GM23338 (cell line): ENCODE measurements around the gene C11orf52. TPM values are rescaled to one million over a fixed set of nuclear protein-coding genes. Genes with fewer than 3 reads are reported as not detected.

Source experiments
- ATAC-seq: fragments of 200-7000 bp; cut with Tn5 transposase; 3 replicates; pipeline ENCODE4 v1.9.1; 2020
- DNase-seq: peaks from one replicate; pipeline ENCODE4 v3.0.0-alpha.2; 2015; ENCODE audit warnings: low spot score
- H2AFZ ChIP-seq: fragments of 200-600 bp; sonication (generic); 2 replicates; pipeline ENCODE4 v1.8.0; 2016; ENCODE audit warnings: antibody characterized with exemption, mild to moderate bottlenecking, moderate library complexity
- H3F3A ChIP-seq: fragments of 200-600 bp; sonication (generic); replicated peaks from 2 replicates; pipeline ENCODE4 v1.8.0; 2017; ENCODE audit warnings: antibody characterized with exemption, mixed run types, low read depth
- H3K27ac ChIP-seq: fragments of 200-600 bp; sonication (generic); 2 replicates; pipeline ENCODE4 v1.6.1; 2016; ENCODE audit warnings: low read depth
- H3K27me3 ChIP-seq: fragments of 200-600 bp; sonication (generic); 2 replicates; pipeline ENCODE4 v1.8.0; 2016; ENCODE audit warnings: mild to moderate bottlenecking, mixed run types, moderate library complexity; ENCODE audit not compliant: insufficient read depth
- H3K36me3 ChIP-seq: fragments of 200-600 bp; sonication (generic); 2 replicates; pipeline ENCODE4 v1.8.0; 2016; ENCODE audit warnings: mild to moderate bottlenecking; ENCODE audit not compliant: insufficient read depth
- H3K4me1 ChIP-seq: fragments of 200-600 bp; sonication (generic); 2 replicates; pipeline ENCODE4 v1.8.0; 2016; ENCODE audit warnings: mild to moderate bottlenecking, moderate library complexity; ENCODE audit not compliant: insufficient read depth
- H3K4me2 ChIP-seq: fragments of 200-600 bp; sonication (generic); 2 replicates; pipeline ENCODE4 v1.7.1; 2017; ENCODE audit warnings: mixed run types
- H3K4me3 ChIP-seq: fragments of 200-600 bp; sonication (generic); 2 replicates; pipeline ENCODE4 v1.6.1; 2016; ENCODE audit warnings: mixed run types
- H3K79me2 ChIP-seq: fragments of 200-600 bp; sonication (generic); replicated peaks from 2 replicates; pipeline ENCODE4 v1.8.0; 2017; ENCODE audit warnings: mild to moderate bottlenecking; ENCODE audit not compliant: insufficient read depth
- H3K9me2 ChIP-seq: fragments of 200-600 bp; sonication (generic); 2 replicates; pipeline ENCODE4 v1.8.0; 2017; ENCODE audit not compliant: insufficient read depth
- H4K20me1 ChIP-seq: fragments of 200-600 bp; sonication (generic); replicated peaks from 2 replicates; pipeline ENCODE4 v1.8.0; 2017; ENCODE audit warnings: mild to moderate bottlenecking; ENCODE audit not compliant: insufficient read depth
- H3K27ac Mint-ChIP-seq: 2 replicates; pipeline ENCODE4 v1.8.0; 2020; ENCODE audit warnings: inconsistent platforms, mild to moderate bottlenecking, moderate library complexity, mixed read lengths
- H3K27me3 Mint-ChIP-seq: 3 replicates; pipeline ENCODE4 v1.8.0; 2022; ENCODE audit warnings: low read depth, mild to moderate bottlenecking, moderate library complexity, mixed read lengths, inconsistent platforms; ENCODE audit not compliant: insufficient read depth, poor library complexity
- H3K36me3 Mint-ChIP-seq: 3 replicates; pipeline ENCODE4 v1.8.0; 2021; ENCODE audit warnings: low read depth, mild to moderate bottlenecking, inconsistent platforms, moderate library complexity, mixed read lengths
- H3K4me1 Mint-ChIP-seq: 3 replicates; pipeline ENCODE4 v1.8.0; 2020; ENCODE audit warnings: mild to moderate bottlenecking, inconsistent platforms, mixed read lengths
- H3K4me3 Mint-ChIP-seq: 3 replicates; pipeline ENCODE4 v1.8.0; 2021; ENCODE audit warnings: moderate library complexity, mild to moderate bottlenecking, inconsistent platforms, mixed read lengths
- H3K9me3 Mint-ChIP-seq: 3 replicates; pipeline ENCODE4 v1.8.0; 2020; ENCODE audit warnings: moderate library complexity, mild to moderate bottlenecking, inconsistent platforms, mixed read lengths
- CREB1 ChIP-seq: fragments of 250-450 bp; sonication (Bioruptor Pico); IDR thresholded peaks from 2 replicates; pipeline ENCODE4 v1.5.0; 2020; ENCODE audit warnings: low read depth, mild to moderate bottlenecking, moderate library complexity
- EZH2phosphoT487 ChIP-seq: fragments of 200-600 bp; sonication (generic); IDR thresholded peaks from one replicate; pipeline ENCODE4 v1.8.1; 2018; ENCODE audit warnings: antibody characterized with exemption; ENCODE audit not compliant: unreplicated experiment
- JUNB ChIP-seq: IDR thresholded peaks from one replicate; pipeline ENCODE4 v1.6.1; 2016; ENCODE audit warnings: antibody characterized with exemption; ENCODE audit not compliant: unreplicated experiment
- NANOG ChIP-seq: IDR thresholded peaks from 2 replicates; pipeline ENCODE4 v1.6.1; 2016; ENCODE audit warnings: antibody characterized with exemption, borderline replicate concordance
- POLR2AphosphoS5 ChIP-seq: IDR thresholded peaks from 2 replicates; pipeline ENCODE4 v1.6.1; 2016; ENCODE audit warnings: antibody characterized with exemption, low read depth
- STAT1 ChIP-seq: IDR thresholded peaks from one replicate; pipeline ENCODE4 v1.6.1; 2016; ENCODE audit warnings: antibody characterized with exemption; ENCODE audit not compliant: unreplicated experiment
- ZNF114 ChIP-seq: fragments of 250-450 bp; sonication (Bioruptor Pico); IDR thresholded peaks from 2 replicates; pipeline ENCODE4 v1.5.0; 2020; ENCODE audit warnings: mild to moderate bottlenecking, moderate library complexity
- ZNF331 ChIP-seq: fragments of 250-450 bp; sonication (Bioruptor Pico); IDR thresholded peaks from 2 replicates; pipeline ENCODE4 v1.5.0; 2020; ENCODE audit warnings: low read depth, mild to moderate bottlenecking, moderate library complexity
- polyA plus RNA-seq: library from polyadenylated mRNA; unstranded; fragments of >200 nt; fragmentation: Nextera tagmentation; extraction: Ambion mirVana; gene quantifications from 2 replicates; pipeline ENCODE4 v1.2.1, GENCODE V29; 2016
- total RNA-seq: library from RNA; depleted of rRNA; stranded (reverse); fragments of >200 nt; shearing (Covaris generic); gene quantifications from 2 replicates; pipeline ENCODE4 v1.2.3, GENCODE V29; 2014
- TF ChIP-seq, protein P1 (sequence below): IDR thresholded peaks from 2 replicates; pipeline ENCODE4 v1.6.1; 2016; ENCODE audit warnings: antibody characterized with exemption
- TF ChIP-seq, protein P2 (sequence below): fragments of 250-450 bp; sonication (Bioruptor Pico); IDR thresholded peaks from 2 replicates; pipeline ENCODE4 v1.5.0; 2020; ENCODE audit warnings: mild to moderate bottlenecking, moderate library complexity
- TF ChIP-seq, protein P3 (sequence below): IDR thresholded peaks from one replicate; pipeline ENCODE4 v1.6.1; 2018; ENCODE audit warnings: antibody characterized with exemption; ENCODE audit not compliant: unreplicated experiment
- TF ChIP-seq, protein P4 (sequence below), 2 experiments: fragments of 200-600 bp in 1 of 2; sonication (generic) in 1 of 2; conservative IDR thresholded peaks; 2 replicates each; pipeline versions ENCODE4 v1.5.1 to v1.6.1; 2016 to 2017; ENCODE audit warnings: antibody characterized with exemption in 2 of 2, low read depth in 2 of 2, mild to moderate bottlenecking in 2 of 2, moderate library complexity in 1 of 2

Gene C11orf52
- total and polyA plus RNA-seq, 2 experiments from 2014 or later: 1.0 to 4.1 TPM

DNA sequence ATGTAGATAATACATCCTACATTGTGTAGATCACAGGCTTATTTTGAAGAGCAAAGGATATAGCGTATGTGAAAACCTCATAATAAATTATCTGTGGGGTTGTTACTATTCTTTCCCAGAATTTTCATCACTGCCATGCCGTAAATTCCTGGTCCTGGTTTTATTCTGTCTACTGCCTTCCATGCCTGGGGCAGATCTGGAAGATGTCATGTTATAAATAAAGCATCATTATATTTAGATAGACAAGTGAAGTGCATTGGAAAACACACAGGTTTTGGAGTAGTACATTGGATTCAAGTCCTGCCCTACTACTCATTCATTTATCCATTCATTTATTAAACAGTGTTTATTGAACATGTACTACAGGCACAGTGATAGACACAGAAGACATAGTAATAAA lies 2.2 kb downstream of the C11orf52 start (continued):
- TF ChIP-seq ZNF114 (no peak), ZNF331 (no peak), STAT1 (no peak), EZH2phosphoT487 (no peak)
- TF ChIP-seq, protein P1, sequence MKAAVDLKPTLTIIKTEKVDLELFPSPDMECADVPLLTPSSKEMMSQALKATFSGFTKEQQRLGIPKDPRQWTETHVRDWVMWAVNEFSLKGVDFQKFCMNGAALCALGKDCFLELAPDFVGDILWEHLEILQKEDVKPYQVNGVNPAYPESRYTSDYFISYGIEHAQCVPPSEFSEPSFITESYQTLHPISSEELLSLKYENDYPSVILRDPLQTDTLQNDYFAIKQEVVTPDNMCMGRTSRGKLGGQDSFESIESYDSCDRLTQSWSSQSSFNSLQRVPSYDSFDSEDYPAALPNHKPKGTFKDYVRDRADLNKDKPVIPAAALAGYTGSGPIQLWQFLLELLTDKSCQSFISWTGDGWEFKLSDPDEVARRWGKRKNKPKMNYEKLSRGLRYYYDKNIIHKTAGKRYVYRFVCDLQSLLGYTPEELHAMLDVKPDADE: no peak

DNA sequence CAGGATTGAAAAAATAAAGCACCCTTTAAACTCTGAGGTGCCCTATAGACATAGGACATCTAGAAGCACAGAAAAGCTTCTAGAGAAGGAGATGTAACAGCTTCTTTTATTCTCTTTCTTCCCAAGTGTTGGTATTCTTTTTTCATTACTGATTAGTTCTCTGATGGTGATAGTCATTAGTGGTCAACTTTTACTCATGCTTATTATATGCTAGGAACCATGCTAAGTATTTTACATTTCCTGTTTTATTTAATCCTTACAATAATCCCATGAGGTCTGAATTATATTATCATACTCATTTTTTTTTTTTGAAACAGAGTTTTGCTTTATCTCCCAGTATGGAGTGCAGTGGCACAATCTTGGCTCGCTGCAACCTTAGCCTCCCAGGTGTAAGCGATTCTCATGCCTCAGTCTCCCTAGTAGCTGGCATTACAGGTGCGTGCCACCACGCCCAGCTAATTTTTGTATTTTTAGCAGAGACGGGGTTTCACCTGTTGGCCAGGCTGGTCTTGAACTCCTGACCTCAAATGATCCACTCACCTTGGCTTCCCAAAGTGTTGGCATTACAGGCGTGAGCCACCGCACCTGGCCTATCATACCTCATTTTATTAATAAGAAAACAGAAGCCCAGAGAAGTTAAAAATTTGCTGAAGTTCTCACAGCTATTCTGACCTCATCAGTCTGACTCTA lies 3.0 kb downstream of the C11orf52 start:
- Mint-ChIP-seq H3K4me3 (no peak overlapping the region), H3K9me3 (peaks cover 3% of the 10 kb centered on the region; the same call in 1 of the 3 replicates), H3K4me1 (peaks cover 45% of the 10 kb centered on the region), H3K36me3 (no peaks in the 10 kb centered on the region), H3K27ac (no peak overlapping the region), H3K27me3 (peaks cover 6% of the 10 kb centered on the region)
- DNase-seq (no peak), ATAC-seq (no peak)
- no peaks in the 10 kb centered on the region for H3K9me2 ChIP-seq
- no peaks in the 10 kb centered on the region for H3K27me3 ChIP-seq
- peaks cover 28% of the 10 kb centered on the region for H3K4me1 ChIP-seq
- H3K4me3 ChIP-seq: no peak overlapping the region
- no peaks in the 10 kb centered on the region for H3K79me2 ChIP-seq
- H3K27ac ChIP-seq: no peak overlapping the region
- H3K36me3 ChIP-seq: no peaks in the 10 kb centered on the region
- H3K4me2 ChIP-seq: no peak overlapping the region
- H4K20me1 ChIP-seq: no peaks in the 10 kb centered on the region
- peaks cover 3% of the 10 kb centered on the region for H3F3A ChIP-seq
- H2AFZ ChIP-seq: no peak overlapping the region
- TF ChIP-seq EZH2phosphoT487 (no peak), NANOG (no peak), STAT1 (no peak), POLR2AphosphoS5 (no peak), ZNF331 (no peak), CREB1 (CRISPR knock-in tag) (no peak), ZNF114 (no peak), JUNB (no peak)
- TF ChIP-seq, protein P2, sequence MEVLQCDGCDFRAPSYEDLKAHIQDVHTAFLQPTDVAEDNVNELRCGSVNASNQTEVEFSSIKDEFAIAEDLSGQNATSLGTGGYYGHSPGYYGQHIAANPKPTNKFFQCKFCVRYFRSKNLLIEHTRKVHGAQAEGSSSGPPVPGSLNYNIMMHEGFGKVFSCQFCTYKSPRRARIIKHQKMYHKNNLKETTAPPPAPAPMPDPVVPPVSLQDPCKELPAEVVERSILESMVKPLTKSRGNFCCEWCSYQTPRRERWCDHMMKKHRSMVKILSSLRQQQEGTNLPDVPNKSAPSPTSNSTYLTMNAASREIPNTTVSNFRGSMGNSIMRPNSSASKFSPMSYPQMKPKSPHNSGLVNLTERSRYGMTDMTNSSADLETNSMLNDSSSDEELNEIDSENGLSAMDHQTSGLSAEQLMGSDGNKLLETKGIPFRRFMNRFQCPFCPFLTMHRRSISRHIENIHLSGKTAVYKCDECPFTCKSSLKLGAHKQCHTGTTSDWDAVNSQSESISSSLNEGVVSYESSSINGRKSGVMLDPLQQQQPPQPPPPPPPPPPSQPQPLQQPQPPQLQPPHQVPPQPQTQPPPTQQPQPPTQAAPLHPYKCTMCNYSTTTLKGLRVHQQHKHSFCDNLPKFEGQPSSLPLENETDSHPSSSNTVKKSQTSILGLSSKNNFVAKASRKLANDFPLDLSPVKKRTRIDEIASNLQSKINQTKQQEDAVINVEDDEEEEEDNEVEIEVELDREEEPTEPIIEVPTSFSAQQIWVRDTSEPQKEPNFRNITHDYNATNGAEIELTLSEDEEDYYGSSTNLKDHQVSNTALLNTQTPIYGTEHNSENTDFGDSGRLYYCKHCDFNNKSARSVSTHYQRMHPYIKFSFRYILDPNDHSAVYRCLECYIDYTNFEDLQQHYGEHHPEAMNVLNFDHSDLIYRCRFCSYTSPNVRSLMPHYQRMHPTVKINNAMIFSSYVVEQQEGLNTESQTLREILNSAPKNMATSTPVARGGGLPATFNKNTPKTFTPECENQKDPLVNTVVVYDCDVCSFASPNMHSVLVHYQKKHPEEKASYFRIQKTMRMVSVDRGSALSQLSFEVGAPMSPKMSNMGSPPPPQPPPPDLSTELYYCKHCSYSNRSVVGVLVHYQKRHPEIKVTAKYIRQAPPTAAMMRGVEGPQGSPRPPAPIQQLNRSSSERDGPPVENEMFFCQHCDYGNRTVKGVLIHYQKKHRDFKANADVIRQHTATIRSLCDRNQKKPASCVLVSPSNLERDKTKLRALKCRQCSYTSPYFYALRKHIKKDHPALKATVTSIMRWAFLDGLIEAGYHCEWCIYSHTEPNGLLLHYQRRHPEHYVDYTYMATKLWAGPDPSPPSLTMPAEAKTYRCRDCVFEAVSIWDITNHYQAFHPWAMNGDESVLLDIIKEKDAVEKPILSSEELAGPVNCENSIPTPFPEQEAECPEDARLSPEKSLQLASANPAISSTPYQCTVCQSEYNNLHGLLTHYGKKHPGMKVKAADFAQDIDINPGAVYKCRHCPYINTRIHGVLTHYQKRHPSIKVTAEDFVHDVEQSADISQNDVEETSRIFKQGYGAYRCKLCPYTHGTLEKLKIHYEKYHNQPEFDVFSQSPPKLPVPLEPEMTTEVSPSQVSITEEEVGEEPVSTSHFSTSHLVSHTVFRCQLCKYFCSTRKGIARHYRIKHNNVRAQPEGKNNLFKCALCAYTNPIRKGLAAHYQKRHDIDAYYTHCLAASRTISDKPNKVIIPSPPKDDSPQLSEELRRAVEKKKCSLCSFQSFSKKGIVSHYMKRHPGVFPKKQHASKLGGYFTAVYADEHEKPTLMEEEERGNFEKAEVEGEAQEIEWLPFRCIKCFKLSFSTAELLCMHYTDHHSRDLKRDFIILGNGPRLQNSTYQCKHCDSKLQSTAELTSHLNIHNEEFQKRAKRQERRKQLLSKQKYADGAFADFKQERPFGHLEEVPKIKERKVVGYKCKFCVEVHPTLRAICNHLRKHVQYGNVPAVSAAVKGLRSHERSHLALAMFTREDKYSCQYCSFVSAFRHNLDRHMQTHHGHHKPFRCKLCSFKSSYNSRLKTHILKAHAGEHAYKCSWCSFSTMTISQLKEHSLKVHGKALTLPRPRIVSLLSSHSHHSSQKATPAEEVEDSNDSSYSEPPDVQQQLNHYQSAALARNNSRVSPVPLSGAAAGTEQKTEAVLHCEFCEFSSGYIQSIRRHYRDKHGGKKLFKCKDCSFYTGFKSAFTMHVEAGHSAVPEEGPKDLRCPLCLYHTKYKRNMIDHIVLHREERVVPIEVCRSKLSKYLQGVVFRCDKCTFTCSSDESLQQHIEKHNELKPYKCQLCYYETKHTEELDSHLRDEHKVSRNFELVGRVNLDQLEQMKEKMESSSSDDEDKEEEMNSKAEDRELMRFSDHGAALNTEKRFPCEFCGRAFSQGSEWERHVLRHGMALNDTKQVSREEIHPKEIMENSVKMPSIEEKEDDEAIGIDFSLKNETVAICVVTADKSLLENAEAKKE (CRISPR knock-in tag): no peak
- TF ChIP-seq, protein P3, sequence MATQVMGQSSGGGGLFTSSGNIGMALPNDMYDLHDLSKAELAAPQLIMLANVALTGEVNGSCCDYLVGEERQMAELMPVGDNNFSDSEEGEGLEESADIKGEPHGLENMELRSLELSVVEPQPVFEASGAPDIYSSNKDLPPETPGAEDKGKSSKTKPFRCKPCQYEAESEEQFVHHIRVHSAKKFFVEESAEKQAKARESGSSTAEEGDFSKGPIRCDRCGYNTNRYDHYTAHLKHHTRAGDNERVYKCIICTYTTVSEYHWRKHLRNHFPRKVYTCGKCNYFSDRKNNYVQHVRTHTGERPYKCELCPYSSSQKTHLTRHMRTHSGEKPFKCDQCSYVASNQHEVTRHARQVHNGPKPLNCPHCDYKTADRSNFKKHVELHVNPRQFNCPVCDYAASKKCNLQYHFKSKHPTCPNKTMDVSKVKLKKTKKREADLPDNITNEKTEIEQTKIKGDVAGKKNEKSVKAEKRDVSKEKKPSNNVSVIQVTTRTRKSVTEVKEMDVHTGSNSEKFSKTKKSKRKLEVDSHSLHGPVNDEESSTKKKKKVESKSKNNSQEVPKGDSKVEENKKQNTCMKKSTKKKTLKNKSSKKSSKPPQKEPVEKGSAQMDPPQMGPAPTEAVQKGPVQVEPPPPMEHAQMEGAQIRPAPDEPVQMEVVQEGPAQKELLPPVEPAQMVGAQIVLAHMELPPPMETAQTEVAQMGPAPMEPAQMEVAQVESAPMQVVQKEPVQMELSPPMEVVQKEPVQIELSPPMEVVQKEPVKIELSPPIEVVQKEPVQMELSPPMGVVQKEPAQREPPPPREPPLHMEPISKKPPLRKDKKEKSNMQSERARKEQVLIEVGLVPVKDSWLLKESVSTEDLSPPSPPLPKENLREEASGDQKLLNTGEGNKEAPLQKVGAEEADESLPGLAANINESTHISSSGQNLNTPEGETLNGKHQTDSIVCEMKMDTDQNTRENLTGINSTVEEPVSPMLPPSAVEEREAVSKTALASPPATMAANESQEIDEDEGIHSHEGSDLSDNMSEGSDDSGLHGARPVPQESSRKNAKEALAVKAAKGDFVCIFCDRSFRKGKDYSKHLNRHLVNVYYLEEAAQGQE: no peak
- TF ChIP-seq, protein P4, sequence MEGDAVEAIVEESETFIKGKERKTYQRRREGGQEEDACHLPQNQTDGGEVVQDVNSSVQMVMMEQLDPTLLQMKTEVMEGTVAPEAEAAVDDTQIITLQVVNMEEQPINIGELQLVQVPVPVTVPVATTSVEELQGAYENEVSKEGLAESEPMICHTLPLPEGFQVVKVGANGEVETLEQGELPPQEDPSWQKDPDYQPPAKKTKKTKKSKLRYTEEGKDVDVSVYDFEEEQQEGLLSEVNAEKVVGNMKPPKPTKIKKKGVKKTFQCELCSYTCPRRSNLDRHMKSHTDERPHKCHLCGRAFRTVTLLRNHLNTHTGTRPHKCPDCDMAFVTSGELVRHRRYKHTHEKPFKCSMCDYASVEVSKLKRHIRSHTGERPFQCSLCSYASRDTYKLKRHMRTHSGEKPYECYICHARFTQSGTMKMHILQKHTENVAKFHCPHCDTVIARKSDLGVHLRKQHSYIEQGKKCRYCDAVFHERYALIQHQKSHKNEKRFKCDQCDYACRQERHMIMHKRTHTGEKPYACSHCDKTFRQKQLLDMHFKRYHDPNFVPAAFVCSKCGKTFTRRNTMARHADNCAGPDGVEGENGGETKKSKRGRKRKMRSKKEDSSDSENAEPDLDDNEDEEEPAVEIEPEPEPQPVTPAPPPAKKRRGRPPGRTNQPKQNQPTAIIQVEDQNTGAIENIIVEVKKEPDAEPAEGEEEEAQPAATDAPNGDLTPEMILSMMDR (conservative IDR thresholded peaks at IDR 0.05; ENCODE audit: low read depth in 2 of 2): no peak
